HG03460 (cell line): ENCODE data around the gene CNGA4.
"Not testable (repeated sequence)": the region's sequence is repeated elsewhere in the genome, so short reads cannot be mapped to it uniquely, and the experiment has no call there.

Source experiments
- ATAC-seq: cut with Tn5 transposase; IDR thresholded peaks from one replicate; pipeline ENCODE4 v1.9.1; 2021; ENCODE audit not compliant: unreplicated experiment

Gene CNGA4

DNA sequence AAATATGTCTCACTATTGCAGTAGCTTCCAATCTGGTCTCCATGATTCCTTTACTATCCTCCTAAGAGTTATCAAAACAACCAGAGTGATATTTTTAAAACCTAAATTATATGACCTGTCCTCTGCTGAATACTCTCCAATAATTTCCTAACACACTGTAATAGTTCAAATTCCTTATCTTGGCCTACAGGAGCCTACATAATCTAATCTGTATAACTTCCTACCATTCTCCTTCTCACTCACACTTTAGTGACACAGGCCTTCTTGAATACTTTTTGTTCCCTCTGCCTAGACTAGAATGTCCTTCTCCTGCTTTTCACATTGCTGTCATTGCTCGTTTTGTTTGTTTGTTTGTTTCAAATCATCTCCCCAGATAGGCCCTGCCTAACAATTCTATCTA is 13.9 kb upstream of the CNGA4 start:
- ATAC-seq, result no peak

DNA sequence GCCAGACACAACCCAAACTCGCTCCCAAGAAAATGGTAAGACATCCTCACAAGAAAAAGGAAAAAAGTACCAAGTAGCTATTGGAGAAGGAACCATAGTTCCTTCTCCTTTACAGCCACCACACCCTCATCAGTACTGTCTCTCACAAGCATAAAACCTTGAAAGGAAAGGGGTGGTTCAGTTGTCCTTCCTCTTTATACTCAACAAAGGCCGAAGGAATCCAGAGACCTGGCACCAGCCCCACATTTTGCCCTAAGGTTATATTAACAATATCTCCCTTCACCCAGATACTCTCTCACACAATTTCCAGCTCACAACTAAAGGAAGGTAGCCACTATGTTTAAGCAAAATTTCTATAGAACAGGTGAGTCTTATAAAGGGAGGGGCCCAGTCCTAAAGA is 13.0 kb upstream of the CNGA4 start:
- ATAC-seq, result no peak

DNA sequence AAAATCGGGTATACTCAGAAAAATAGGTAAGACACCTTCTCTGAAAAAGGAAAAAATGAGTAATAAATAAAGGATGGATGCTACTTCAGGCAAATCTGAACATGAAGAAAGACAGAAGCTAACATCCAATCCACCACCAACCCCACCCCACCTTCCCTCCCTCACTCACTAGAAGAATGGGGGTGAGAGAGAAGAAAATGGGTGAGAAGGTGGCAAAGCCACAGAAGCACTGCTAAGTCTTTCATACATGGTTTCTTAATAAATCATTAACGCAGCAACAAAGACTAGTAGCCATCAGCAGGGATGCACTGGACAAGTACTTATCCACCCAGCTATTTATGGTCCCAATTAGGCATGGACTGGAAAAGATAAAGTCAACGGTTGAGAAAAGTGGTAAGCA is 10.4 kb upstream of the CNGA4 start:
- no peak for ATAC-seq

DNA sequence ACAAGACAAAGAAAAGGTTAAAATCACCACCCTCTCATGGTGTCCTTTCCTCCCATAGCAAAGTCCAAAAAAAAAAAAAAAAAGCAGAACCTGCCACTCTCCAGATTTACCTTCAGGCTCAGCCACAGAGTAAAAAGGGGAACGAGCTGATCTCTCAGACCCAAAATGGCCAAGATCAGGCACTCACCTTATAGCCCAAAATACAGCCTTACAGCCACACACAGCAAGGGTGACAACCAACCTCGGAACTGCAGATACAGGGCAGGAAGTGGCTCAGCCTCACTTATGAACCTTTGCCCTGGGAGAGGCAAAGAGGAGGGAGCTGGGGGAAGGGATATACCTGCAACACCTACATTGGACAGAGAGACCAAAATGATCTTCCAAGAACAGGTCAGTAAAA is 9.0 kb upstream of the CNGA4 start:
- no peak for ATAC-seq

DNA sequence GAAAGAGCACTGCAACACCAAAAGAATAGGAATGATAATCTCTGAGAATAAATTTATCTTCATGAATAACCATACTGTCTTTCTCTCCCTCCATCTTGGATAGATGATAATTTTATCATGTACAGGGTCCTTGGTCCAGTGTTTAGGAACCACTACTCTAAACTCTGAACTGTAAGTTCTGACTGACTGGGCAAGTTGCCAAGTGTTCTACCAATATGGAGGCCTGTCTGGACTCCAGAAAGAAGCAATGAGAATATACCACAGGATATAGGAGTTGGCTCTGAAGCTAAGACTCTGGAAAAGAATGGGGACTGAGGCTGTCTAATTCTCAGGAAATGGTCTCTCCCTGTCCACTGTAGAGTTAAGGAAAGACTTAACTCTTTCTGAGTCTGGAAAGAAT is 6.0 kb upstream of the CNGA4 start:
- no peak for ATAC-seq

DNA sequence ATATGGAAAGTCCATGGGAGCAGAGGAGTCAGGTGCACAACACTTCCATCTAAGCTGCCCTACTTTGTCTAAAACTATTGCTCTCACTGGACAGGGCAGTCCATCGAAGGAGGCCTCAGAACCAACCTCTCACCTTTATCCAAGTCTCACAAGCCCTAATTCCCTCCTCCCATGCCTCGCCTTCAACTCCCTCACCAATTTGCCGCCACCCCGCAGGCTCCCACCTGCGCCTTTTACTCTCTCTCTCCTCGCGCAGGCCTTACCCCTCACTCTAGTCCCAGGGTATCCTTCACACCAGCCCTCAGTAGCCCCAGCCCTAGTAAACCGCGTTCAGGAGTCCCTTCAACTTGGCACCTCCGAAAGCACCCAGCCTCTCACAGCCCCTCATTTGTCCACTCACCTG is 4.9 kb upstream of the CNGA4 start:
- peak; percentile 0 for ATAC-seq

DNA sequence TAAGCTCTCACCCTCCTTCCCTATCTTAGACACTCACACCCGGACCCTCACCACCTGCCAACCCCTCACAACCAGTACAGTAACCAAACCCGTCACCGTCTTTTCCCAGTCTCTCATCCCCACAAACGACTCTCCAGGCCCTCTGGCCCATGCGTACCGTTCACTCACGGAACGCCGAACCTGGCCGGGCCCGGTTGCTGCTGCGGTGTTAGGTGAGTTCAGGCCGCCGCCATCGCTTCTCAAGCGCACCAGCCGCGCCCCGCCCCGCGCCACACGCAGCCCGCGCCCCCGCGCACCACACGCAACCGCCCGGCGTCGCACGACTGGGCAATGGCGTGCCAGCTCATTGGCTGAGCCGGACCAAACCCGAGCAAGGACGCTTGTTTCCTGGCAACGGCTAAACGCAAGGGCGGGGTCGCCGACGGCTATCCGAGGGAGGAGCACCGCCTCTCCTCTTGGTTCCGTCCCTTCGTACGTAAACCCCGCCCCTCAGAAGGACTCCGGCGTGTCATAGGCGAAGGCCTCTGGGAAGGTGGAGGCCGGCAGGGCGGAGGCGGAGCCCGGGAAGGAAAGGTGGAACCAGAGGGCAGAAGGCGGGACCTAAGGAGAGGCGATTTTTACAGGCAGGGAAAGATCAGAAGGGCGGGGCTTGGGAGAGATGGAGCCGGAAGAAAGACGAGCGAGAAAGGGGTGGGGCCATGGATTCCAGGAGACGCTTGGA is 4.3 kb upstream of the CNGA4 start, which contains the start of gene FHIP1B:
TSS of gene FHIP1B (minus strand) at position 250 of the 721 bp plus-strand sequence. CDS start 10,120 bp downstream, outside the sequence.
- ATAC-seq, result peak; percentile 94

DNA sequence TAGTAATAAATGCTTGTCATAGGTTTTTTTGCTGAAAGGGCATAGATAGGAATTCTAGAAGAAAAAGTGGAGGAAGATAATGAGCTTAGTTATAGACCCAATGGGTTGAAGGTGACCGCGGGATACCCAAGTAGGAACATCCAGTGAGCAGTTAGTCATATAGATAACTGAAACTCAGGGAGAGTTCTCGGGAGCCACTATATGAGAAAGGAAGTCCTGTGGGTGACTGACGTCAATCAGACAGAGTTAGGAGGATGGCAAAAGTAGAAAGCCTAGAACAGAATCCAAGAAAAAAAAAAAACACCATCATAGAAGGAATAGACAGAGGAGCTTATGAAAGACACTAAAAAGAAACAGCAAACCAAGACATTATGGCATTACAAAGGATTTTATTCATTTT is 1.6 kb upstream of the CNGA4 start:
- no peak for ATAC-seq

DNA sequence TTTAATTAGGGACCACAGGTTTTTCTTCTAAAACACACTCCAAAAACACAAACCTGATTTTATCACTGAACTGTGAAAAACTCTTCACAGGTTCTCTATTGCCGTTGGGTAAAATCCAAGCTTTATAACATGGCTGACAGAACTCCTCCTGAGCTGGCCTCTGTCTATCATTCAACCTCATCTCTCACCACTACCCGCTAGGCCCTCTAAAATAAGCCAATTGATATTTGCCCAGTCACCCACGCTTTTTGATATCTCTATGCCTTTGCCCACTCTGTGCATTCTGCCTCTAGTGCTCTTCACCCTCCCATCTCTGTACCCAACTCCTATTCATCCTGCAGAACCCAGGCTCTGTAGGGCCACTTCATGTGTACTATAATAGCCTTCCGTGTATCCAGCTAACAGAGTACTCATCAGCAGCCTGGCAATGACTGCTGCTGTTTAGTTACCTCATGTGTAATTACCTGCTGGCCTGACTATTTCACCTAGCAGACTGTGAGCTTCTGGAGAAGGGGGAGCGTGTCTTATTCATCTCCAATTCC is 1.1 kb upstream of the CNGA4 start:
- ATAC-seq, result no peak

DNA sequence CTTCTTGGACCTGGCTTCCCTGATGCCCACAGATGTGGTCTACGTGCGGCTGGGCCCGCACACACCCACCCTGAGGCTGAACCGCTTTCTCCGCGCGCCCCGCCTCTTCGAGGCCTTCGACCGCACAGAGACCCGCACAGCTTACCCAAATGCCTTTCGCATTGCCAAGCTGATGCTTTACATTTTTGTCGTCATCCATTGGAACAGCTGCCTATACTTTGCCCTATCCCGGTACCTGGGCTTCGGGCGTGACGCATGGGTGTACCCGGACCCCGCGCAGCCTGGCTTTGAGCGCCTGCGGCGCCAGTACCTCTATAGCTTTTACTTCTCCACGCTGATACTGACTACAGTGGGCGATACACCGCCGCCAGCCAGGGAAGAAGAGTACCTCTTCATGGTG is 1.2 kb downstream of the CNGA4 start:
- no peak for ATAC-seq

DNA sequence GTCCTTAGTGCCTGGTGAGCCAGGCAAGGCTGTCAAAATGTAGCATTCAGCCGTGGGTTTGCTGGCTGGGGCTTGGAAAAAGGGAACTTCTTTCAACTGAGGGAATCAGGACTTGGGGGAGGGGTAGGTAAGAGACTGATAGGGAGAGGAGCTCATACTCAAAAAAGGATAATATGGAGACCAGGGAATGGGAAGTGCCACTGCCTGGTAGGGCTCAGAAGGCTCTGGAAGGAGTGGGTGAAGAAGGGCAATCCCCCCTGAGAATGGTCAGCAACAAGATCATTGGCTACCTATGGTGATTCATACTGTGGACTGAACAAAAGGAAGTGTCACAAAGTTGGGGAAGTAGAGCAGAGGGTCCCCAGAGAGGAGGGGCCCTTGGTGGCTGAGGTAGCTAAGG is 1.9 kb downstream of the CNGA4 start:
- no peak for ATAC-seq

DNA sequence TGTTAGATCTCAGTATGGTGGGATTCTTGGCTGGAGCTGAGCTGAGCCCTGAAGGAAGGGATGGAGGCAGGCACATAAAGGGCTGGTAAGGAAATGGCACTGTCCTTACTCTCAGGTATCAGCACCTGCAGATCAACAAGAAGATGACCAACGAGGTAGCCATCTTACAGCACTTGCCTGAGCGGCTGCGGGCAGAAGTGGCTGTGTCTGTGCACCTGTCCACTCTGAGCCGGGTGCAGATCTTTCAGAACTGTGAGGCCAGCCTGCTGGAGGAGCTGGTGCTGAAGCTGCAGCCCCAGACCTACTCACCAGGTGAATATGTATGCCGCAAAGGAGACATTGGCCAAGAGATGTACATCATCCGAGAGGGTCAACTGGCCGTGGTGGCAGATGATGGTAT is 2.4 kb downstream of the CNGA4 start:
- no peak for ATAC-seq

DNA sequence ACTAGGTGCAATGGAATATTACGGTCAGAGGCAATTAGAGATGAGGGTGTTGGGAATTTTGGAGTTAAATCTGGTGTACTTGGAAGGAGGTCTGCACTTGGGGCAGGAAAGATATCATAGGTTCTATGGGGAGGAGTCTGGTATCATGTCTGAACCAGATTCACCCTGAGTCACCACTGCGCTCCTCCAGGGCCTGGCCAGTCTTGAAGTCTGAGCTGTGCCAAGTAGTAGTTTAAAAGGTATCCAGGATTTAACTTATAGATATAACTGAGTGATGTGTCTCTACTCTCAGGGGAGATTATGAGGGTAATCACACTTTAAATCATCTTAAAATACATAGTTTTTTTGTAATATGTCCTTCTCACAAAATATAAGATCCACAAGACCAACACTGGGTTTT is 6.6 kb downstream of the CNGA4 start:
- no peak for ATAC-seq

DNA sequence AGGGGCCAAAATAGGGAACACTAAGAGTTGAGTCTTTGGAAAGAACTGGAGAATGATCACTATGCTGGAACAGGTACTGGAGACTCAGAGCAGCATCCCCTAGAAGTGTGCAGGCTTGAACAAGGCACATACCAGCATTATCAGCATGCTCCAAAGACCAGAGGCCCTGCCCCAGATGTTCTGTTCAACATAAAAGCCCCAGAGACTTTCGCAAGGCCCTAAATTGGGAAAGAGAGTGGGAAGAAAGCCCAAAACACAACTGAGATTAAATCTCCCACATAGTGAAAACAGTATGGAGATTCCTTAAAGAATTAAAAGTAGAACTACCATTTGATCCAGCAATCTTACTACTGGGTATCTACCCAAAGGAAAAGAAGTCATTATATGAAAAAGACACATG is 9.4 kb downstream of the CNGA4 start:
- no peak for ATAC-seq

DNA sequence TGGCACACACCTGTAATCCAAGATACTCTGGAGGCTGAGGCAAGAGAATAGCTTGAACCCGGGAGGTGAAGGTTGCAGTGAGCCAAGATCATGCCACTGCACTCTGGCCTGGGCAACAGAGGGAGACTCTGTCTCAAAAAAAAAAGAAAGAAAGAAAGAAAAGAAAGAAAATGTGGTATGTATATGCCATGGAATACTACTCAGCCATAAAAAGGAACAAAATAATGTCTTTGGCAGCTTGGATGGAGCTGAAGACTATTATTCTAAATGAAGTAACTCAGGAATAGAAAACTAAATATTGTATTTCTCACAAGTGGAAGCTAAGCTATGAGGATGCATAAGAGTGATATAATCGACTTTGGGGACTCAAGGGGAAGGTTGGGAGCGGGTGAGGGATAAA is 10.0 kb downstream of the CNGA4 start:
- ATAC-seq, result not testable (repeated sequence)

DNA sequence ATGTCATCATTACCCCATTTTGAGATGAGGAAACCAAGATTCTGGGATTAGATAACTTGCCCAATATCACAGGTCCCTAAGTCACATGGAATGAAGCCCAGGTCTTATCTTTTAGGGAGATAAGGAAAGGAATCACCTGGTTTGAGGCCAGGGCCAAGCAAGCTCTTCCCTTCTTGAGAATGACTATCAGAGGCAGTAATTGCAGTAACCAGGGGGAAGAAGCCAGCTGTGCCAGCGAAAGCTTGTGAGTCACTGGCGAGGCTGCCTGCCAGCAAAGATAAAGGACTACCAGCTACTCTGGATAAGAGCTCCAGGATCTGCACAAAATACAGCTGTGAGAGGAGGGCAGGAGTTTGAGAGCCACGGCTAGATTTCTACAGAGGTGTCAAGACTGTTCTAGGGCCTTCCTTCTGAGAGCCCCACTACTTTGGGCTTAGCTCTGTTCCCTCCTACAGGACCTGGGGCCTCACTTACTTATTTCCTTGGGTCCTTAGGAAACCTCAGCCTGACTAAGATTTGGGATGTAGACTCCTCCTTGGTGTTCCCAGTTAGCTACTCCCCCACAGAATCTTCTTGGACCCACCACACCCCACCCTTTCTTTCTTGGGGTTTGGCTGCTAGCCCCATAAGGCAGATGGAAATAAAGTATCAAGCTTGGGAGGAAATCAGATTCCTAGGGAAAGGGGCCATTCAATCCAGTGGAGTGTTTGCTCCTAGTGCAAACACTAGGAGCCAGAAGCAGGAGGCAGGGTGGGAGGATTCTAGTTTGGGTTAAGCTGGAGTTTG is 11.1 kb downstream of the CNGA4 start:
- ATAC-seq, result no peak

DNA sequence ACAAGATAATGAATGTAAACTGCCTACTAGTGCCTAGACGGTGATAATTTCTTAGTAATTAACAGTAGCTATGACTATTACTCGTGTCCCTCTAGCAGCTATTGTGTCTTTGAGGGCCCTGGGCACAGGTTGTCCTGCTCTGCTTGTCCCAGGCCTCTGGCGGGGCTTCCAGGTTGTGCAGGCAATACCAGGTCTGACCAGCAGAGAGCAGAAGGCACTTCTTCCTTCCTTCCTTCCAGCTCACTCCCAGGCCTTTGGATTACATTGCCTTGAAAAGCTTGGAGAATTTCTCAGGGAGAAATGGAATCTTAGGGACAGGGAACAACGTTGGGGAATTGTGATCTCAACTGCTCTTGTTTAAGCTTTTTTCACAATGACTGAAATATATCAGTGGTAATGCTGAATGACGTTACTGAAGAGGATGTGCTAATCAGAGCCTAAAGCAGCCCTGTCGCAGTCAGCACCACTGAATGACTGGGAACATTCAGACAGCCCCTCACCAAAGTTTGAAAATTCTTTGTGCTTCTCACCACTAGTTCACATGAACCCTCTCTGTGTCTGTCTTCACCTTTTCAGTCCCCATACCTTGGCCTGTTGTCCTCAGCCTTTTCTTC is 12.3 kb downstream of the CNGA4 start:
- ATAC-seq, result peak; percentile 68

DNA sequence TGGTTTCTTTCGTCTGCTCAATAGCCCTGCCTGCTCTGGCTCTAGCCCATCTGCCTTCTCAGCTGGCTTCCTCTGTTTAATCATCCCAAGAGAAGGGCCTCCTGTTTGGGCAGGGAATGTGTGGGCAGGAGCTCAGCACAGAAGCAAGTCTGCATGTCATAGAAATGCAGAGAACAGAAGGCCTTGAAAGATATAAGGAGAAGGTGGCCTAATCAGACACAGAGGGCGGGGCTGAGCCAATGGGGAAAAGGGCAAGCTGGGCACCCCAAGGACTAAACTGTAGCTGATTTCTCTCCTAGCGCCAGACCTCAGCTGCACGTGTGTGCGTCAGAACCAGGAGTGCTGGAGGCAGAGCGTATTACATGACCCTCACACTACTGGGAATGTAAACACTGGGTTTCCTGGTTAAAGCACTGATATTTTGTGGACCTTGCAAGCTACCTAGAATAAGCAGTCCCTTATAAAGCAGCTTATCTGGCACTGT is 13.1 kb downstream of the CNGA4 start:
- ATAC-seq, result no peak

DNA sequence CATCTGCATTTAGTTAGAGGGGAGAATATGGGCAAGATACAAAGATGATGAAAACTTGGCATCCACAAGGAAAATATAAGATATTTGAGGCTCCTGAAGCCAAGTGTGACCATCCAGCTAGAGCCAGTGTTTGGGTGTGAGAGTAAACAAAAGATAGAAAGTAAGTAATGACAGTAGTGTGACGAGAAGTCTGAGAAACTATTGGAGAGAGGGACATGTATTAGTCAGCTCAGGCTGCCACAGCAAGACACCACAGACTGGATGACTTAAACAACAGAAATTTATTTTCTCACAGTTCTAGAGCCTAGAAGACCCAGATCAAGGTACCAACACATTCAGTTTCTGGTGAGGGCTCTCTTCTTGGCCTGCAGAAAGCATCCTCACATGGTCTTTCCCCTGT is 14.3 kb downstream of the CNGA4 start:
- ATAC-seq, result no peak

DNA sequence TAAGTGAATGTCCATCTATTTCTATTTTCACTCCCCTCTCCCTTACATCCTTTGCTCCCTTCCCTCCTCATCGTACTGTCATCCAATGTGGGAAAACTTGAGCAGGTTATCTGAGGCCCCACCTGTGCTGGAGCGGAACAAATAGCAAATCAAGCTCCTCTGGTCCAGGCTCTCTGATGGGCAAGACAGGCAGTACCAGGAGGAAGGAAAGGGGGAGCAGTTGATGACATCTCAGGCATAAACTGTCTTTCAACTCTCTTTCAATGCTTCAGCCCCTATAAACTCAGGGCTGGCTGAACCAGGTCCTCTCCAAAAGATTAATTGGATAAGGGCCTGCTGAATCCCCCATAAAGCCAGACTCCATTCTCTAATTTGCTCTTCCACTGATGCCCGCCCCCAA is 19.3 kb downstream of the CNGA4 start:
- ATAC-seq, result no peak

DNA sequence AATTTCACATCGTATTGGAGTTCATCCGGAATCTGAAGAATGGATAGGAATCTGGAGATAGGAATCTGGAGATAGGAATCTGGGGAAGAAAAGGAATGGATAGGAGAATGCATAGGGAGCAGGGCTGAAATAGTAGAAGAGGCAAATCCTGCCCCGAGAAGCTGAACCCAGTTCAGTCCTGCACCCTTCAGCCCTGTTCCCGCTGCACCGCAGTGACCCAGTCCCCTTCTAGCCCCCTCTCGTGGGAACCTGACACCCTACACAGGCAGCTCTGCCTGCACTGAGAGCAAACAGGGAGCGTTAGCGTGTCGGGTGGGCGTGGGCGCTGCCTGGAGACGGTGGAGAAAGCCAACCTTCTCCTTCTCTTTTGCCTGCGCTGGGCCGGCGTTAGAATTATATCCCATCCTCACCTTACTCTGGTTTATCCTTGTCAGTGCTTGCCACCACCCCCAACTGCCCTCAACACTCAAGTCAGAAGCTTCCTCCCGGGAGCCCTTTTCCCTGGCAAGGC is 19.7 kb downstream of the CNGA4 start:
- ATAC-seq, result no peak
